PFSK-1 (cell line): ENCODE results near the gene BRWD1.

Experiments
- FOXP2 ChIP-seq: optimal IDR thresholded peaks from 2 replicates; pipeline ENCODE3; 2011; ENCODE audit warnings: borderline replicate concordance, control low read depth, inconsistent platforms; ENCODE audit not compliant: insufficient read depth; ENCODE audit errors: extremely low read length, extremely low read depth
- SIN3A ChIP-seq: IDR thresholded peaks from 2 replicates; pipeline ENCODE4 v1.6.1; 2012; ENCODE audit warnings: mild to moderate bottlenecking, low read length, moderate library complexity, borderline replicate concordance; ENCODE audit not compliant: insufficient read depth
- TAF1 ChIP-seq: IDR thresholded peaks from 2 replicates; pipeline ENCODE4 v1.6.1; 2012; ENCODE audit warnings: low read length, control low read depth, borderline replicate concordance; ENCODE audit not compliant: insufficient read depth
- TF ChIP-seq, protein P1 (sequence below), 2 experiments: IDR thresholded peaks; 2 replicates each; pipeline versions ENCODE4 v1.6.1 to v1.8.0; 2011 to 2012; ENCODE audit warnings: low read depth in 2 of 2, low read length in 2 of 2, control low read depth in 1 of 2, inconsistent platforms in 1 of 2, mild to moderate bottlenecking in 1 of 2, moderate library complexity in 1 of 2; ENCODE audit not compliant: insufficient read depth in 1 of 2

DNA sequence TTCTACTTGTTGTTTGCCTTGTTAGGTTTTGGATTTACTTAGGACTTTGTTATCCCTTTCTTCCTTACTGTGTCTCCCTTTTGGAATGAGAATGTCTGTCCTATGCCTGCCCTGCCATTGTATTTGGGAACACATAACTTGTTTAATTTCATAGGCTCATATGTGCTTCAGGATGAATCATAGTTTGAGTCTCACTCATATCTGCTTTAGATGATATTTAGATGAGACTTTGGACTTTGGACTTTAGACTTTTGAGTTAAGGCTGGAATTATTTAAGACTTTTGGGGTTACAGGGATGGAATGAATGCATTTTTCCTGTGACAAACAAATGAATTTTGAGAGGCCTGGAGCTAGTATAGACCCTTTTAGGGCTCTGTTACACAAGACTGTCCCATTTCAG, 163.6 kb downstream of the BRWD1 start:
- TF ChIP-seq SIN3A, result no peak
- TF ChIP-seq TAF1, result no peak
- TF ChIP-seq, protein P1, sequence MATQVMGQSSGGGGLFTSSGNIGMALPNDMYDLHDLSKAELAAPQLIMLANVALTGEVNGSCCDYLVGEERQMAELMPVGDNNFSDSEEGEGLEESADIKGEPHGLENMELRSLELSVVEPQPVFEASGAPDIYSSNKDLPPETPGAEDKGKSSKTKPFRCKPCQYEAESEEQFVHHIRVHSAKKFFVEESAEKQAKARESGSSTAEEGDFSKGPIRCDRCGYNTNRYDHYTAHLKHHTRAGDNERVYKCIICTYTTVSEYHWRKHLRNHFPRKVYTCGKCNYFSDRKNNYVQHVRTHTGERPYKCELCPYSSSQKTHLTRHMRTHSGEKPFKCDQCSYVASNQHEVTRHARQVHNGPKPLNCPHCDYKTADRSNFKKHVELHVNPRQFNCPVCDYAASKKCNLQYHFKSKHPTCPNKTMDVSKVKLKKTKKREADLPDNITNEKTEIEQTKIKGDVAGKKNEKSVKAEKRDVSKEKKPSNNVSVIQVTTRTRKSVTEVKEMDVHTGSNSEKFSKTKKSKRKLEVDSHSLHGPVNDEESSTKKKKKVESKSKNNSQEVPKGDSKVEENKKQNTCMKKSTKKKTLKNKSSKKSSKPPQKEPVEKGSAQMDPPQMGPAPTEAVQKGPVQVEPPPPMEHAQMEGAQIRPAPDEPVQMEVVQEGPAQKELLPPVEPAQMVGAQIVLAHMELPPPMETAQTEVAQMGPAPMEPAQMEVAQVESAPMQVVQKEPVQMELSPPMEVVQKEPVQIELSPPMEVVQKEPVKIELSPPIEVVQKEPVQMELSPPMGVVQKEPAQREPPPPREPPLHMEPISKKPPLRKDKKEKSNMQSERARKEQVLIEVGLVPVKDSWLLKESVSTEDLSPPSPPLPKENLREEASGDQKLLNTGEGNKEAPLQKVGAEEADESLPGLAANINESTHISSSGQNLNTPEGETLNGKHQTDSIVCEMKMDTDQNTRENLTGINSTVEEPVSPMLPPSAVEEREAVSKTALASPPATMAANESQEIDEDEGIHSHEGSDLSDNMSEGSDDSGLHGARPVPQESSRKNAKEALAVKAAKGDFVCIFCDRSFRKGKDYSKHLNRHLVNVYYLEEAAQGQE (IDR thresholded peaks at IDR 0.05; ENCODE audit: insufficient read depth in 1 of 2, low read depth in 2 of 2, low read length in 2 of 2), result no peak
- no peak for TF ChIP-seq FOXP2
